Fibroblast of lung (primary cell): Measurements from ENCODE around the gene AHCYL2. TPM values are rescaled to one million over a fixed set of nuclear protein-coding genes. Genes with fewer than 3 reads are reported as not detected.

Experiments used
- DNase-seq, 2 donors: peaks; one replicate each; pipeline versions ENCODE4 v3.0.0 to v3.0.0-alpha.2; 2010; ENCODE audit warnings: low read depth in 2 of 2
- H2AFZ ChIP-seq: 2 replicates; pipeline ENCODE4 v1.5.1; 2012; ENCODE audit warnings: low read length, control low read depth, inconsistent platforms
- H3K27ac ChIP-seq: 2 replicates; pipeline ENCODE4 v1.5.1; 2011; ENCODE audit warnings: low read length, control low read depth; ENCODE audit not compliant: insufficient read depth
- H3K27me3 ChIP-seq: 2 replicates; pipeline ENCODE4 v1.5.1; 2011; ENCODE audit warnings: mild to moderate bottlenecking, low read length; ENCODE audit not compliant: control insufficient read depth, insufficient read depth
- H3K36me3 ChIP-seq: 2 replicates; pipeline ENCODE4 v1.5.1; 2011; ENCODE audit warnings: low read length; ENCODE audit not compliant: control insufficient read depth, insufficient read depth
- H3K4me1 ChIP-seq: 2 replicates; pipeline ENCODE4 v1.5.1; 2011; ENCODE audit warnings: low read length; ENCODE audit not compliant: control insufficient read depth, insufficient read depth; ENCODE audit errors: extremely low read depth
- H3K4me2 ChIP-seq: 2 replicates; pipeline ENCODE4 v1.5.1; 2011; ENCODE audit warnings: low read length, control low read depth; ENCODE audit not compliant: insufficient read depth; ENCODE audit errors: extremely low read depth
- H3K4me3 ChIP-seq, 4 experiments: fragments of 200-600 bp in 1 of 4; sonication (generic) in 1 of 4; replicated peaks in 1 of 4; 2 replicates each; pipeline ENCODE4 v1.5.1; 2011 to 2016; ENCODE audit warnings: low read length in 4 of 4, low read depth in 3 of 4, mild to moderate bottlenecking in 3 of 4, control low read depth in 2 of 4, inconsistent platforms in 1 of 4, mixed read lengths in 1 of 4; ENCODE audit not compliant: insufficient read depth in 1 of 4; ENCODE audit errors: control extremely low read depth in 1 of 4
- H3K79me2 ChIP-seq: 2 replicates; pipeline ENCODE4 v1.5.1; 2012; ENCODE audit warnings: mild to moderate bottlenecking, low read length, inconsistent platforms; ENCODE audit not compliant: control insufficient read depth, insufficient read depth
- H3K9ac ChIP-seq: 2 replicates; pipeline ENCODE4 v1.5.1; 2011; ENCODE audit warnings: mild to moderate bottlenecking, low read length, control low read depth; ENCODE audit not compliant: insufficient read depth
- H3K9me3 ChIP-seq: 2 replicates; pipeline ENCODE4 v1.5.1; 2012; ENCODE audit warnings: low read depth, low read length; ENCODE audit not compliant: control insufficient read depth, insufficient read depth
- H4K20me1 ChIP-seq: 2 replicates; pipeline ENCODE4 v1.5.1; 2011; ENCODE audit warnings: low read length; ENCODE audit not compliant: control insufficient read depth, insufficient read depth; ENCODE audit errors: extremely low read depth
- CTCF ChIP-seq, 2 donors: IDR thresholded peaks in 1 of 2; conservative IDR thresholded peaks in 1 of 2; 1 replicate in 1 of 2; 2 replicates in 1 of 2; pipeline ENCODE4 v1.5.1; 2011 to 2012; ENCODE audit warnings: low read length in 2 of 2, control low read depth in 1 of 2, inconsistent platforms in 1 of 2, low read depth in 1 of 2, mild to moderate bottlenecking in 1 of 2
- EZH2 ChIP-seq: IDR thresholded peaks from 2 replicates; pipeline ENCODE4 v1.5.1; 2012; ENCODE audit warnings: low read length, control low read depth, mild to moderate bottlenecking; ENCODE audit errors: missing control alignments
- polyA plus RNA-seq, 2 donors: library from polyadenylated mRNA; depleted of rRNA in 1 of 2; stranded (reverse) in 1 of 2; unstranded in 1 of 2; fragments of >200 nt; gene quantifications; 2 replicates each; pipeline ENCODE4 v1.2.1, GENCODE V29; 2011 to 2012; ENCODE audit warnings: missing spikeins in 1 of 2
- total RNA-seq: library from RNA; depleted of rRNA; stranded (reverse); fragments of >200 nt; gene quantifications from 2 replicates; pipeline ENCODE4 v1.2.1, GENCODE V29; 2014

The AHCYL2 gene
- total and polyA plus RNA-seq, 2 donors (not counting 1 experiment from before 2014, with no cell fraction given) = 8.7 to 11.9 TPM

- peak within 1 kb of the TSS; percentile 71 for H3K9ac ChIP-seq
- H3K27me3 ChIP-seq = peaks cover 3% of the 10 kb centered on the region
- DNase-seq = peak; percentile 70 to 80
- H3K9me3 ChIP-seq = no peaks in the 10 kb centered on the region
- H3K27ac ChIP-seq = peak within 1 kb of the TSS; percentile 52
- peaks cover 3% of the 10 kb centered on the region for H3K79me2 ChIP-seq
- H3K36me3 ChIP-seq = no peaks in the 10 kb centered on the region
- peak within 1 kb of the TSS; percentile 74 to 89 (median 79) for H3K4me3 ChIP-seq
- H3K4me2 ChIP-seq = peak within 1 kb of the TSS; percentile 96
- peaks cover 4% of the 10 kb centered on the region for H3K4me1 ChIP-seq
- TF ChIP-seq EZH2 (no peak), CTCF (conservative IDR thresholded peaks at IDR 0.05 in 1 of 2, IDR thresholded peaks at IDR 0.05 in 1 of 2; ENCODE audit: low read depth in 1 of 2, low read length in 2 of 2) (peak in 1 of 2 donors; percentile 10)
- H2AFZ ChIP-seq = peak within 1 kb of the TSS; percentile 100
- no peaks in the 10 kb centered on the region for H4K20me1 ChIP-seq
Measured at GRCh38 chr7:129433847-129434674, 209.2 kb downstream of the AHCYL2 start, which contains the start of gene STRIP2. Gene STRIP2 (plus strand): TSS chr7:129434432. CDS start chr7:129434473, 41 bp downstream.

- no peak for TF ChIP-seq CTCF (conservative IDR thresholded peaks at IDR 0.05 in 1 of 2, IDR thresholded peaks at IDR 0.05 in 1 of 2; ENCODE audit: low read depth in 1 of 2, low read length in 2 of 2)
- TF ChIP-seq EZH2 = no peak
Measured at GRCh38 chr7:129434675-129435318, 210.0 kb downstream of the AHCYL2 start.

GRCh38 chr7:129435414-129435829 lies 210.6 kb downstream of the AHCYL2 start:
- Histone ChIP-seq H4K20me1 (no peaks in the 10 kb centered on the region), H3K36me3 (no peaks in the 10 kb centered on the region), H3K79me2 (peaks cover 3% of the 10 kb centered on the region), H3K4me2 (peak overlapping the region; percentile 93), H3K4me1 (peaks cover 4% of the 10 kb centered on the region), H2AFZ (no peak overlapping the region), H3K27ac (no peak overlapping the region), H3K9me3 (no peaks in the 10 kb centered on the region), H3K9ac (no peak overlapping the region), H3K27me3 (peaks cover 3% of the 10 kb centered on the region), H3K4me3 (peak overlapping the region; percentile 74 to 89 (median 79))
- no peak for DNase-seq
- no peak for TF ChIP-seq CTCF (conservative IDR thresholded peaks at IDR 0.05 in 1 of 2, IDR thresholded peaks at IDR 0.05 in 1 of 2; ENCODE audit: low read depth in 1 of 2, low read length in 2 of 2)
- TF ChIP-seq EZH2 = no peak

More at GRCh38 chr7:129434675-129435318, 210.0 kb downstream of the AHCYL2 start:
- no peaks in the 10 kb centered on the region for H3K36me3 ChIP-seq
- DNase-seq = peak; percentile 17 to 18
- H3K27me3 ChIP-seq = peaks cover 3% of the 10 kb centered on the region
- H3K9ac ChIP-seq = peak overlapping the region; percentile 71
- peaks cover 3% of the 10 kb centered on the region for H3K79me2 ChIP-seq
- H3K4me3 ChIP-seq = peak overlapping the region; percentile 74 to 89 (median 79)
- no peaks in the 10 kb centered on the region for H4K20me1 ChIP-seq
- H3K4me2 ChIP-seq = peak overlapping the region; percentile 93
- no peaks in the 10 kb centered on the region for H3K9me3 ChIP-seq
- H3K4me1 ChIP-seq = peaks cover 4% of the 10 kb centered on the region
- H2AFZ ChIP-seq = peak overlapping the region; percentile 73
- peak overlapping the region; percentile 52 for H3K27ac ChIP-seq
